Measurements from ENCODE around the gene TEAD2. TPM values are rescaled to one million over a fixed set of nuclear protein-coding genes. Genes with fewer than 3 reads are reported as not detected.

TEAD2 gene
- total RNA-seq, 1 experiment from 2014 or later, result 33.7 TPM

Other genes with a start within 250 kb of the TEAD2 start
- gene LIN7B, start 248.0 kb downstream of the TEAD2 start, total RNA-seq (2014; rRNA removed; shearing (Covaris generic)), result 15.9 and 21.6 TPM in 2 replicates
- 4.3 TPM in 1 of 2 replicates, not detected in the other for gene C19orf73, start 243.3 kb downstream of the TEAD2 start, total RNA-seq (2014; rRNA removed; shearing (Covaris generic))
- gene PPFIA3, start 242.9 kb downstream of the TEAD2 start, total RNA-seq (2014; rRNA removed; shearing (Covaris generic)), result 3.4 and 3.6 TPM in 2 replicates
- gene HRC, start 207.0 kb downstream of the TEAD2 start, total RNA-seq (2014; rRNA removed; shearing (Covaris generic)), result not detected in 2 replicates
- gene TRPM4, start 204.6 kb downstream of the TEAD2 start, total RNA-seq (2014; rRNA removed; shearing (Covaris generic)), result 6.8 and 9.2 TPM in 2 replicates
- gene SLC6A16, start 37.2 kb downstream of the TEAD2 start, total RNA-seq (2014; rRNA removed; shearing (Covaris generic)), result not detected in 2 replicates
- gene CD37, start 27.0 kb downstream of the TEAD2 start, total RNA-seq (2014; rRNA removed; shearing (Covaris generic)), result not detected in 2 replicates
- gene DKKL1, start 1.5 kb upstream of the TEAD2 start, total RNA-seq (2014; rRNA removed; shearing (Covaris generic)), result 0.13 and 0.75 TPM in 2 replicates
- not detected in 2 replicates for gene KASH5, start 25.8 kb upstream of the TEAD2 start, total RNA-seq (2014; rRNA removed; shearing (Covaris generic))
- gene PTH2, start 61.0 kb upstream of the TEAD2 start, total RNA-seq (2014; rRNA removed; shearing (Covaris generic)), result not detected in 2 replicates
- not detected in 2 replicates for gene GFY, start 63.0 kb upstream of the TEAD2 start, total RNA-seq (2014; rRNA removed; shearing (Covaris generic))
- not detected in 2 replicates for gene SLC17A7, start 79.1 kb upstream of the TEAD2 start, total RNA-seq (2014; rRNA removed; shearing (Covaris generic))
- gene PIH1D1, start 89.4 kb upstream of the TEAD2 start, total RNA-seq (2014; rRNA removed; shearing (Covaris generic)), result 78.2 and 111 TPM in 2 replicates
- 37.5 and 52.9 TPM in 2 replicates for gene ALDH16A1, start 90.8 kb upstream of the TEAD2 start, total RNA-seq (2014; rRNA removed; shearing (Covaris generic))
- 0.95 TPM in 1 of 2 replicates, not detected in the other for gene FLT3LG, start 111.8 kb upstream of the TEAD2 start, total RNA-seq (2014; rRNA removed; shearing (Covaris generic))
- 1,714 and 2,572 TPM in 2 replicates for gene RPL13A, start 125.2 kb upstream of the TEAD2 start, total RNA-seq (2014; rRNA removed; shearing (Covaris generic))
- gene RPS11, start 134.0 kb upstream of the TEAD2 start, total RNA-seq (2014; rRNA removed; shearing (Covaris generic)), result 2,318 and 2,803 TPM in 2 replicates
- 11.8 and 21.5 TPM in 2 replicates for gene FCGRT, start 150.2 kb upstream of the TEAD2 start, total RNA-seq (2014; rRNA removed; shearing (Covaris generic))
- gene RCN3, start 165.6 kb upstream of the TEAD2 start, total RNA-seq (2014; rRNA removed; shearing (Covaris generic)), result 55.5 and 61.2 TPM in 2 replicates
- gene NOSIP, start 218.1 kb upstream of the TEAD2 start, total RNA-seq (2014; rRNA removed; shearing (Covaris generic)), result 129 and 140 TPM in 2 replicates
- not detected in 2 replicates for gene PRRG2, start 218.9 kb upstream of the TEAD2 start, total RNA-seq (2014; rRNA removed; shearing (Covaris generic))
- 0.66 and 2.6 TPM in 2 replicates for gene PRR12, start 228.8 kb upstream of the TEAD2 start, total RNA-seq (2014; rRNA removed; shearing (Covaris generic))